GM18505 (cell line): Measurements from ENCODE around the gene IP6K1.

Experiments
- ATAC-seq: cut with Tn5 transposase; IDR thresholded peaks from one replicate; pipeline ENCODE4 v1.9.1; 2021; ENCODE audit not compliant: unreplicated experiment
- POLR2A ChIP-seq: IDR thresholded peaks from 4 replicates; pipeline ENCODE4 v1.6.1; 2011; ENCODE audit warnings: borderline replicate concordance; ENCODE audit not compliant: insufficient read depth, insufficient read length; ENCODE audit errors: extremely low read depth

IP6K1 gene

DNA sequence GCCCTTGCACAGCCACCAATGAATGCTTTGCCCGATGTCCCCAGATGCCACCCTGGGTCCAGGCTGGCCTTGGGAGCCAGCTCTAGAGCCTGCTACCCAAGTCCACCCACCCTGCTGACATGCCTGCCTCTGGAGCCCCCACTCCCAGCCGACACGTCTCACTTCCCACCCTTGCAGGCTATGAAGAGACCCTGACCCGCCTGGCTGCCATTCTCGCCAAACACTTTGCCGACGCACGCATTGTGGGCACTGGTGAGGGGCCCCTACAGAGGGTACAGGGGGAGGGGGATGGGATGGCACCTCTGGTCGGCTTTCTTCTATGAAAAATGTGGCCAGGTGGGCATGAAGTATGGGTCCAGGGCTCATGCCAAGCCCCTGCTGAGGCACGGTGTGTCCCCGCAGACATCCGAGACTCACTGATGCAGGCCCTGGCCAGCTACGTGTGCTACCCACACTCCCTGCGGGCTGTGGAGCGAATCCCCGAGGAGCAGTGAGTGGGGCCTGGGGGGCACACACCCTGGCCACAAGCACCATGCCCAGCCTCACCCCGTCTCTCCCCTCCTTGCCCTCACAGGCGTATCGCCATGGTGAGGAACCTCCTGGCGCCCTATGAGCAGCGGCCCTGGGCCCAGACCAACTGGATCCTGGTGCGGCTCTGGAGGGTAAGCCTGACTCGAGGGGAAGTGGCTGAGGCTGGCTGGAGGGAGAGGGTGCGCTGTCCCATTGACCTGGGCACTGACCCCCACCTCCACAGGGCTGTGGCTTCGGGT is 72.8 kb downstream of the IP6K1 start:
- no peak for TF ChIP-seq POLR2A
- ATAC-seq: no peak

DNA sequence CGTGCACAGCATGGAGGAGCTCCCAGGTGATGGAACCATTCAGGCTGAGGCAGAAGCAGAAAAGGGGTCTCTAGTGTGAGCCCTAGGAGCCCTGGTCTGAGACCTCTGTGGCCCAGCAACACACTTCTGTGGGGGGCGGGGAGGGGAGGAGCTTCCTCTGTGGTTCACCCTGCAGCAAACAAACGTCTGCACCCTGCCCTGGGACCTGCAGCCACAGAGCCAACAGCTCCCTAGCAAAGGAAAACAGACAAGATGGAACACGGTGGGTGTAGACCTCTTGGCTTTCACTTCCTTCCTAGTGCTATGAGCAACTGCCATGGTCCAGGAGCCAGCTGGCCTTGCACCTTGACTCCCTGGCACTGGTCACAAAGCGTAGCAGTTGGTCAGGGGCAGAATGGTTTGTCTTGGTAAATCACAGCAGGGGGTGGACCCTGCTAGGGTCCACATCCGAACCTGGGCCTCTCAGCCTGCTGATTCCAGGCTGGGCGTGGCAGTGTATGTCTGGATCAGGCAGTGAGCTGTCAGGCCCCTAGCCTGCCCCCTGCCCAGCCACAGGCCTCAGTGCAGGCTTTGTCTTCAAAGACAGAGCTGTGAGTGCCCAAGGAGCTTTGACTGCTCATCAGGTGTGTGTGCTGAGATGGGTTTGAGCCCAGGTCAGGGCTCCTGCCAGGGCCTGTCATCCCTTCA is 73.6 kb downstream of the IP6K1 start:
- ATAC-seq: no peak
- TF ChIP-seq POLR2A: no peak

DNA sequence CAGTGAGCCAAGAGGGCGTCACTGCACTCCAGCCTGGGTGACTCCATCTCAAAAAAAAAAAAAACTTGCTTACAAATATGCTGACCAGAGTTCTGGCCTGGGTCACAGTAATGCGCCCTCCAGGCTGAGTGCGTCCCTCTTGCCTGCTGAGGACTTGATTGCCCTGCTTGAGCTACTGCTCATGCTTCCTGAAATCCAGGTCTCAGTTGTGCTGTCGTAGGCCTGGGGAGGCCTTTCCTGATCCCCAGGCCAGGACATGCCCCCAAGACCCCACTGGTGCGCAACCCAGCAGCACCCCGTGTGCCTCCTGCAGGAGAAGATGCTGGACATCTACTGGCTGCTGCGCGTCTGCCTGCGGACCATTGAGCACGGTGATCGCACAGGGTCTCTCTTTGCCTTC is 74.2 kb downstream of the IP6K1 start:
- ATAC-seq: no peak

DNA sequence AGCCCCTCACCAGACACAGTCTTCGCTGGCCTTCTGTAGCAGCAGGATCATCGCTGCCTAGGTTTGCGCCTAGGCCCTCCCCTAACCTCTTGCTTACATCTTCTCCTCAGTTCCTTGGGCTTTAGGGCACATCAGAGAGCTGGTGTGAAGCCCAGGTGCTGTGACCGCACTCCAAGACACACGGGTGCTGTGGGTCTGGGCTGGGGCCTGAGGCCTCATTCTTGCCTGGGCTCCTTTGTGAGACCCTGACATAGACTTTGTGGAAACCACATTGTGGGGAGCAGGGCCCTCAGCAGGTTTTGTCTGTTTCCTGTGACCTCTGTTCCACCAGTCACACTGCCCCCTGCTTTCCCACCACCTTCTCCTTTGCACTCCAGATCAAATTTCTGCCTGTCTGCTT is 74.9 kb downstream of the IP6K1 start:
- ATAC-seq: no peak
- no peak for TF ChIP-seq POLR2A

More for the DNA sequence above, 74.2 kb downstream of the IP6K1 start:
- TF ChIP-seq POLR2A: no peak

DNA sequence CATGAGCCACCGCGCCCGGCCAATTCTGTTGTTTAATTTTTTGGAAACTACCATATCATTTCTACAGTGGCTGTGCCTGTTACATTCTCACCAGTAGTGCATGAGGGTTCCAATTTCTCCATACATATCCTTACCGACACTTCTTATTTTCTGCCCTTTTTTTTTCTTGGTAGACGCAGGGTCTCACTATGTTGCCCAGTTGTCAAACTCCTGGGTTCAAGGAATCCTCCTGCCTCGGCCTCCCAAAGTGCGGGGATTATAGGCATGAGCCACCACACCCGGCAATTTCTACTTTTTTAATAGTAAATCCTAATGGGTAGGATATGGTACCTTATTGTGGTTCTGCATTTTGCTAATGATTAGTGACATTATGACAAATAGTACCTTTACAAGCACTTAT is 76.5 kb downstream of the IP6K1 start:
- no peak for ATAC-seq
- TF ChIP-seq POLR2A: no peak

DNA sequence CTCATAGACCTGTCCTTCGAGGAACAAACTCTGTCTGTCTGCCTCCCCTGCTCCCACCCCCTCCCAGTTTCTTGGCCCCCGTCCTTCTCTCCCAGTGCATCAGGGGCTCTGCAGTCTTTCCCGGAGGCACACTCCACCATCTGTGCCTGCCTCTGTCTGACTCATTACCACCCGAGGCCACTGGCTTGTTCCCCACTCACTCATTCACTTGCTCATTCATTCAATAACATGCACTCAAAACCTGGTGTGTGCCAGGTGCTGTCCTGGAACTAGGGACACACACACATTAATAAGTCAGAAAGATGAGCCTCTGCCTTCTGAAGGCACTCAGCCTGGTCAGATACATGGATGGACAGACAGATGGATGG is 79.2 kb downstream of the IP6K1 start:
- ATAC-seq: no peak
- no peak for TF ChIP-seq POLR2A

DNA sequence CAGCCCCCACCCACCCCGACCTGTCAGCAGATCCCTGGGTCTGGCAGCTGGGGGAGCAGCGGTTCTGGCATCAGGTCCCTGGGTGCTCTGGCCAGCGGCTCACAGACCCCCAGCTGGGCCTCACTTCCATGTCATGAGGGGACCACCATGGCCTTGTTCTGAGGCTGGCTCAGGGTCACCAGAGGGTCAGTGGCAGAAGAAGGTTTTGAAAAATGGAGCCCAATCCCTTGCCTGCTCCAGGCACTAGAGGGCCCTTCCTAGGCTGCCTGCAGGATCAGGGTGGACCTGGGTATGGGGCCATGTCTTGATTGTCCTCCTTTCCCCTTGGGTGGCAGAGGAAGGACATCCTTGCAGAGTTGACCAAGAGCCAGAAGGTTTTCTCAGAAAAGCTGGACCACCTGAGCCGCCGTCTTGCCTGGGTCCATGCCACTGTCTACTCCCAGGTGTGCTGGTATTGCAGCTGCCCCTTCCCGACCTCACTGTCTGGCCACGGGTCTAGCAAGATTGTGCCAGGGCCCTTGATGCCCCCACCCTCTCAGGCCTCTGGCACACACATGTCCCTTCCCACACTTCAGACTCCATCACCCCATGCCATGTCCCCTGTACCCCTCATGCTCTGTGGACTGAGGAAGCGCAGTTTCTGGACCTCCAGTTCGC is 79.8 kb downstream of the IP6K1 start:
- ATAC-seq: no peak
- no peak for TF ChIP-seq POLR2A

DNA sequence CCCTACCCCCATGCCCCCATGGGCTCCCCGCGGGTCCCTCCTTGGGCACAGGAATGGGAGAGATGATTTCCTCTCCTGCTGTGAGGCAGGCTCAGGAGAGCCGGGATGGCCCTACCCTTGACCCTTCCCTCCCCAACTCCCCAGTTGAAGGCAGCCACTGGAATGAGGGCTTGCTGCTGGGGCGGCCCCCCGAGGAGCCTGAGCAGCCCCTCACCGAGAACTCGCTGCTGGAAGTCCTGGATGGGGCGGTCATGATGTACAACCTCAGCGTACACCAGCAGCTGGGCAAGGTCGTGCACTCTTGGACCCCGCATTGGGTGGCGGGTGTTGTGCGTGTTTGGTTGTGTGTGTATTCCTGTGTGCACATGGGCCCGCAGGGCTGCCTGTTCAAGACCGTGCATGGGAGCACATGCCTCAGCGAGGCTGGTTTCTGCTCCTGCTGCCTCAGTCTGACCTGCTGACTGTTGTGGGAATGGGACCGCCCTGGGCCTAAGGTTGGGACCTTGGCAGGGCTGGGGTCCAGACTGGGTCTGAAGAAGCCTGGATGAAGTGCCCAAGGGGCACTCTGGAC is 80.9 kb downstream of the IP6K1 start:
- no peak for ATAC-seq
- TF ChIP-seq POLR2A: no peak

DNA sequence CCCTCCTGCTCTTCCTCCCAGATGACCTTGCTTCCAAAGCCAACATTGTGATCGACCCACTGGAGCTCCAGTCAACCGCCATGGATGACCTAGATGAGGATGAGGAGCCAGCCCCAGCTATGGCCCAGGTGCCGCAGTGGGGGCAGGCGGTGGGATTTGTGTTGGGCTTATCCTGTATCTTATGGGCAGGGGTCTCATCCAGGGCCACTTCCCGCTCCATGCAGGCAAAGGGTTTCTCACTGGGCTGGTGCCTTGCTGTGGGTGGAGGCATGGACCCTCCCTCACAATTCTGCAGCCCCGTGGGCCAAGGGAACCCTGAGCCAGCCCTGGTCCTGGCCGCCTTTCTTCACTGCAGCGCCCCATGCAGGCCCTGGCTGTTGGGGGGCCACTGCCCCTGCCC is 81.7 kb downstream of the IP6K1 start:
- ATAC-seq: no peak
- no peak for TF ChIP-seq POLR2A

DNA sequence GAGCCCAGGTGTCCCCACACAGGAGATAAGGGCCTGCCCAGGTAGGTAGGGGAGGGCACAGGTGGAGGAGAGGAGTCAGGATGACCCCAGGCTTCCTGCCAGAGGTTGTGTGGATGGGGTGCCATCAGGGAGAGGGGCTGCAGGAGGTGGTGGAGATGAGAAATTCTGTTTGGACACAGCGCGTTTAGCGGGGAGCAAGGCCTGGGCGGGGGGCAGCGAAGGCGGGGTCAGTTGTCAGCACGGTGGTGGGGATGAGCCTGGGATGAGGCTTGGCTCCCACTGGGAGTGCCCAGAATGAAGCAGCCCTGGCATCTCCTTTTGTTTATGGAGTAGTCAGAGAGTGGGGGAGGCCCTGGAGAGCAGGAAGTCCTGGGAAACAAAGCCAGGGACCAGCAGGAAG is 82.4 kb downstream of the IP6K1 start:
- no peak for TF ChIP-seq POLR2A
- no peak for ATAC-seq

DNA sequence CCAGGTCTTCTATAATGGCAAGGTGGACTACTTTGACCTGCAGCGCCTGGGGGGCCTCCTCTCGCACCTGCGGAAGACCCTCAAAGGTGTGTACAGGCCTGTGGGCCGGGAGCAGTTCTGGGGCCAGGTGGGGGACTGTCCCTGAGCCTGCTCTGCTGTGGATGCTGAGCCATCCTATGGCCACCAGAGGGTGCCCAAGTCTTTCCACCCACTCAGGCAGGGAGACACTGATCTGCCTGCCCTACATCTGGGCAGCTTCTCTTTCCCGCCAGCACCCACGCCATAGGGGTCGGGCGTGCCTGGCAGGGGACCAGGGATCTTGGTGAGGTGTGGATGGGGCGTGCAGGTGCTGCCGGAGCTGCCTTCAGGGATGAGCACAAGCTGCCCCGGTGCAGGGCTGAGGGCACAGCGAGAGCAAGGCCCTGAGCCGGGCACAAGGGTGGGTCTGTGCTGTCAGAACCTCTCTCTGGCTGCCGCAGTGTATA is 82.9 kb downstream of the IP6K1 start:
- ATAC-seq: no peak
- TF ChIP-seq POLR2A: no peak

DNA sequence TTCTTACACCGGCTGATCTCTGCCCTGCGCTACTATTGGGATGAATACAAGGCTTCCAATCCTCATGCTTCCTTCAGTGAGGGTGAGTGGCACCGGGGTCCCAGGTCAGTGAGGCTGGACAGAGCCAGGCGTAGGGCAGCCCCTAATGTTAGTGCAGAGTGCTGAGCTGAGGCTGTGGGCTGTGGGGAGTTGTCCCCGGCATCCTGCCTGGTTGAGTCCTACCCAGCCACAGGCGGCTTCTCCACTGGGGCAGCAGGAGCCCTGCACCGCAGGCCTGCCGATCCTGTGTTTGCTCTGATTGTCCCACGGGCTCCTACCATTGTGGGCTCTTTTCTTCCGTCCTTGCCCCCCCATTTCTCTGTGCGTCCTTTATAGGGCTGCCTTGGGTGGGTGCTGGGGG is 83.7 kb downstream of the IP6K1 start:
- TF ChIP-seq POLR2A: no peak
- no peak for ATAC-seq

DNA sequence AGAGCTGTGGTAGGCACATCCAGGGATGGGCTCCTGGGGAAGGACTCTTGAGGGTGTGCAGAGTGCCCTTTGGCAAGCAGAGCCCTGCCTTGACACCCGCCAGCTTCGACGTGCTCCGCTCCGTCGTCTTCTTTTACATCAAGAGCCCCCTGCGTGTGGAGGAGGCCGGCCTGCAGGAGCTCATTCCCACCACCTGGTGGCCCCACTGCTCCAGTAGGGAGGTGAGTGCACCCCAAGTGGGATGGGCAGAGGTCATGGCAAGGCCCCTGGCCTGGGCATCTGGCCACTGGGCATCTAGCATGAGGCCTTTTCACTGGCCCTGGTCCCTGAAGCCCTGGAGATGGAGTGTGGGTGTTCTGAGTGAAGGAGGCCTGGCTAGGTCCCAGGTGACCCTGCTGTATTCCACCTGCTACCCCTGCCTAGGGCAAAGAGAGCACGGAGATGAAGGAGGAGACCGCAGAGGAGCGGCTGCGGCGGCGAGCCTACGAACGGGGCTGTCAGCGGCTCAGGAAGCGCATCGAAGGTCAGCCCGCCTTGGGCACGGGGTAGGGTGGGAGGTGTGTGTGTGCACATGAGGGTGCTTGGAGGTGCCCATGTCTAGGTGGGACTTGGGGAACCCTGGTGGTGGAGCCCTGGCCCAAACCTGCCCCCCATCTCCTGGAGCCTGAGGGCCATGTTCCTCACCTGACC is 84.8 kb downstream of the IP6K1 start:
- no peak for ATAC-seq
- TF ChIP-seq POLR2A: no peak

DNA sequence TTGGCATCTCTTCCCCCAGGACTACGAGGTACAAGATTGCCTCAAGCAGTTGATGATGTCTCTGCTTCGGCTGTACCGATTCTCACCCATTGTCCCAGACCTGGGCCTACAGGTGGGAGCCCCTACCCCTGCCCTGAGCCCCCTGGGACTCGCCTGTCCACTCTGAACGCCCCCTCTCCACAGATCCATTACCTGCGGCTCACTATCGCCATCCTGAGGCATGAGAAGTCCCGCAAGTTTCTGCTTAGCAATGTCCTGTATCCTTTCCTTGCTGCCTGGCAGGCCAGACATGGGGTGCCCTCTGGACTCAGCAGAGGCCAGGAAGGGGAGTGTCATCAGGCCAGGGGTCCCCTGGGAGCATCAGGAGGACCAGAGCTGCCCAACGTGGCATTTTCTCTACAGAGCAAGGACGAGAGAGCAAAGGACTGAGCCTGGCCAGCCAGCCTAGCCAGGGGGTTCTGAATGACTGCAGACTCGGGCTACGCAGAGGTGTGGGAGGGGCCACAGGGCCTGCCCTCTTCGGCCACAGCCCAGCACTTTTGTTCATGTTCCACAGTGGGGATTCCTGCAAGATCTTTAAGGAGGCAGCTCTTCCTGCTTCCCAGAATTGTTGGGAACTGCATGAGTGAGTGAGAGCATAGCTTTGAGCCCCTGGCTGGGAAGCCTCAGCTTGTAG is 85.8 kb downstream of the IP6K1 start:
- no peak for ATAC-seq
- no peak for TF ChIP-seq POLR2A
